ENCODE data around the gene TP53I11. TPM values are rescaled to one million over a fixed set of nuclear protein-coding genes. Genes with fewer than 3 reads are reported as not detected.

Gene TP53I11
- total and polyA plus RNA-seq, 2 experiments from 2014 or later, result 23.5 to 43.9 TPM

- Histone ChIP-seq H3K4me1 (ENCODE audit: insufficient read depth) (peaks cover 49% of the 10 kb centered on the region), H3K36me3 (ENCODE audit: insufficient read depth) (no peaks in the 10 kb centered on the region), H3K4me2 (no peak overlapping the region), H2AFZ (no peak overlapping the region), H3K9me2 (ENCODE audit: insufficient read depth) (no peaks in the 10 kb centered on the region), H4K20me1 (replicated peaks; ENCODE audit: insufficient read depth) (no peaks in the 10 kb centered on the region), H3K27me3 (ENCODE audit: insufficient read depth) (no peaks in the 10 kb centered on the region), H3F3A (replicated peaks; ENCODE audit: low read depth) (0 out of 2 replicates have a peak, but pooled peaks cover 3% of the 10 kb centered on the region), H3K4me3 (no peak overlapping the region), H3K27ac (ENCODE audit: low read depth) (no peak overlapping the region), H3K79me2 (replicated peaks; ENCODE audit: insufficient read depth) (peaks cover 6% of the 10 kb centered on the region; the same call in 1 of the 2 replicates)
- Mint-ChIP-seq H3K4me3 (no peak overlapping the region; the same call in 2 of the 3 replicates), H3K4me1 (peaks cover 73% of the 10 kb centered on the region), H3K27me3 (ENCODE audit: insufficient read depth, low read depth, poor library complexity) (peaks cover 31% of the 10 kb centered on the region), H3K36me3 (ENCODE audit: low read depth) (no peaks in the 10 kb centered on the region; the same call in 2 of the 3 replicates), H3K9me3 (peaks cover 3% of the 10 kb centered on the region; the same call in 1 of the 3 replicates), H3K27ac (no peak overlapping the region)
- ATAC-seq, result no peak
- DNase-seq (ENCODE audit: low spot score), result no peak
- TF ChIP-seq NANOG (IDR thresholded peaks at IDR 0.05; ENCODE audit: borderline replicate concordance), result no peak
- TF ChIP-seq CTCF (conservative IDR thresholded peaks at IDR 0.05; ENCODE audit: low read depth in 2 of 2), result no peak
- no peak for TF ChIP-seq ZNF114 (CRISPR knock-in tag; IDR thresholded peaks at IDR 0.05)
- no peak for TF ChIP-seq CREB1 (CRISPR knock-in tag; IDR thresholded peaks at IDR 0.05; ENCODE audit: low read depth)
- TF ChIP-seq ETS1 (IDR thresholded peaks at IDR 0.05), result no peak
- no peak for TF ChIP-seq POLR2AphosphoS5 (IDR thresholded peaks at IDR 0.05; ENCODE audit: low read depth)
- no peak for TF ChIP-seq STAT1 (IDR thresholded peaks at IDR 0.05; ENCODE audit: unreplicated experiment)
- no peak for TF ChIP-seq REST (IDR thresholded peaks at IDR 0.05; ENCODE audit: unreplicated experiment)
- no peak for TF ChIP-seq JUNB (IDR thresholded peaks at IDR 0.05; ENCODE audit: unreplicated experiment)
- TF ChIP-seq, protein P1, sequence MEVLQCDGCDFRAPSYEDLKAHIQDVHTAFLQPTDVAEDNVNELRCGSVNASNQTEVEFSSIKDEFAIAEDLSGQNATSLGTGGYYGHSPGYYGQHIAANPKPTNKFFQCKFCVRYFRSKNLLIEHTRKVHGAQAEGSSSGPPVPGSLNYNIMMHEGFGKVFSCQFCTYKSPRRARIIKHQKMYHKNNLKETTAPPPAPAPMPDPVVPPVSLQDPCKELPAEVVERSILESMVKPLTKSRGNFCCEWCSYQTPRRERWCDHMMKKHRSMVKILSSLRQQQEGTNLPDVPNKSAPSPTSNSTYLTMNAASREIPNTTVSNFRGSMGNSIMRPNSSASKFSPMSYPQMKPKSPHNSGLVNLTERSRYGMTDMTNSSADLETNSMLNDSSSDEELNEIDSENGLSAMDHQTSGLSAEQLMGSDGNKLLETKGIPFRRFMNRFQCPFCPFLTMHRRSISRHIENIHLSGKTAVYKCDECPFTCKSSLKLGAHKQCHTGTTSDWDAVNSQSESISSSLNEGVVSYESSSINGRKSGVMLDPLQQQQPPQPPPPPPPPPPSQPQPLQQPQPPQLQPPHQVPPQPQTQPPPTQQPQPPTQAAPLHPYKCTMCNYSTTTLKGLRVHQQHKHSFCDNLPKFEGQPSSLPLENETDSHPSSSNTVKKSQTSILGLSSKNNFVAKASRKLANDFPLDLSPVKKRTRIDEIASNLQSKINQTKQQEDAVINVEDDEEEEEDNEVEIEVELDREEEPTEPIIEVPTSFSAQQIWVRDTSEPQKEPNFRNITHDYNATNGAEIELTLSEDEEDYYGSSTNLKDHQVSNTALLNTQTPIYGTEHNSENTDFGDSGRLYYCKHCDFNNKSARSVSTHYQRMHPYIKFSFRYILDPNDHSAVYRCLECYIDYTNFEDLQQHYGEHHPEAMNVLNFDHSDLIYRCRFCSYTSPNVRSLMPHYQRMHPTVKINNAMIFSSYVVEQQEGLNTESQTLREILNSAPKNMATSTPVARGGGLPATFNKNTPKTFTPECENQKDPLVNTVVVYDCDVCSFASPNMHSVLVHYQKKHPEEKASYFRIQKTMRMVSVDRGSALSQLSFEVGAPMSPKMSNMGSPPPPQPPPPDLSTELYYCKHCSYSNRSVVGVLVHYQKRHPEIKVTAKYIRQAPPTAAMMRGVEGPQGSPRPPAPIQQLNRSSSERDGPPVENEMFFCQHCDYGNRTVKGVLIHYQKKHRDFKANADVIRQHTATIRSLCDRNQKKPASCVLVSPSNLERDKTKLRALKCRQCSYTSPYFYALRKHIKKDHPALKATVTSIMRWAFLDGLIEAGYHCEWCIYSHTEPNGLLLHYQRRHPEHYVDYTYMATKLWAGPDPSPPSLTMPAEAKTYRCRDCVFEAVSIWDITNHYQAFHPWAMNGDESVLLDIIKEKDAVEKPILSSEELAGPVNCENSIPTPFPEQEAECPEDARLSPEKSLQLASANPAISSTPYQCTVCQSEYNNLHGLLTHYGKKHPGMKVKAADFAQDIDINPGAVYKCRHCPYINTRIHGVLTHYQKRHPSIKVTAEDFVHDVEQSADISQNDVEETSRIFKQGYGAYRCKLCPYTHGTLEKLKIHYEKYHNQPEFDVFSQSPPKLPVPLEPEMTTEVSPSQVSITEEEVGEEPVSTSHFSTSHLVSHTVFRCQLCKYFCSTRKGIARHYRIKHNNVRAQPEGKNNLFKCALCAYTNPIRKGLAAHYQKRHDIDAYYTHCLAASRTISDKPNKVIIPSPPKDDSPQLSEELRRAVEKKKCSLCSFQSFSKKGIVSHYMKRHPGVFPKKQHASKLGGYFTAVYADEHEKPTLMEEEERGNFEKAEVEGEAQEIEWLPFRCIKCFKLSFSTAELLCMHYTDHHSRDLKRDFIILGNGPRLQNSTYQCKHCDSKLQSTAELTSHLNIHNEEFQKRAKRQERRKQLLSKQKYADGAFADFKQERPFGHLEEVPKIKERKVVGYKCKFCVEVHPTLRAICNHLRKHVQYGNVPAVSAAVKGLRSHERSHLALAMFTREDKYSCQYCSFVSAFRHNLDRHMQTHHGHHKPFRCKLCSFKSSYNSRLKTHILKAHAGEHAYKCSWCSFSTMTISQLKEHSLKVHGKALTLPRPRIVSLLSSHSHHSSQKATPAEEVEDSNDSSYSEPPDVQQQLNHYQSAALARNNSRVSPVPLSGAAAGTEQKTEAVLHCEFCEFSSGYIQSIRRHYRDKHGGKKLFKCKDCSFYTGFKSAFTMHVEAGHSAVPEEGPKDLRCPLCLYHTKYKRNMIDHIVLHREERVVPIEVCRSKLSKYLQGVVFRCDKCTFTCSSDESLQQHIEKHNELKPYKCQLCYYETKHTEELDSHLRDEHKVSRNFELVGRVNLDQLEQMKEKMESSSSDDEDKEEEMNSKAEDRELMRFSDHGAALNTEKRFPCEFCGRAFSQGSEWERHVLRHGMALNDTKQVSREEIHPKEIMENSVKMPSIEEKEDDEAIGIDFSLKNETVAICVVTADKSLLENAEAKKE (CRISPR knock-in tag; IDR thresholded peaks at IDR 0.05), result no peak
- no peak for TF ChIP-seq EZH2 (IDR thresholded peaks at IDR 0.05; ENCODE audit: low read depth, unreplicated experiment)
- TF ChIP-seq ZNF331 (CRISPR knock-in tag; IDR thresholded peaks at IDR 0.05; ENCODE audit: low read depth), result no peak
- no peak for TF ChIP-seq EZH2phosphoT487 (IDR thresholded peaks at IDR 0.05; ENCODE audit: unreplicated experiment)
Measured at GRCh38 chr11:44948155-44948554, 2.5 kb downstream of the TP53I11 start.

Measured in GM23338 (cell line).